ENCODE measurements around the gene GH2.
A peak's percentile ranks its signal among the peaks of the same experiment; 100 is the strongest.
"Not testable (repeated sequence)": the region's sequence is repeated elsewhere in the genome, so short reads cannot be mapped to it uniquely, and the experiment has no call there.

GH2 gene

DNA sequence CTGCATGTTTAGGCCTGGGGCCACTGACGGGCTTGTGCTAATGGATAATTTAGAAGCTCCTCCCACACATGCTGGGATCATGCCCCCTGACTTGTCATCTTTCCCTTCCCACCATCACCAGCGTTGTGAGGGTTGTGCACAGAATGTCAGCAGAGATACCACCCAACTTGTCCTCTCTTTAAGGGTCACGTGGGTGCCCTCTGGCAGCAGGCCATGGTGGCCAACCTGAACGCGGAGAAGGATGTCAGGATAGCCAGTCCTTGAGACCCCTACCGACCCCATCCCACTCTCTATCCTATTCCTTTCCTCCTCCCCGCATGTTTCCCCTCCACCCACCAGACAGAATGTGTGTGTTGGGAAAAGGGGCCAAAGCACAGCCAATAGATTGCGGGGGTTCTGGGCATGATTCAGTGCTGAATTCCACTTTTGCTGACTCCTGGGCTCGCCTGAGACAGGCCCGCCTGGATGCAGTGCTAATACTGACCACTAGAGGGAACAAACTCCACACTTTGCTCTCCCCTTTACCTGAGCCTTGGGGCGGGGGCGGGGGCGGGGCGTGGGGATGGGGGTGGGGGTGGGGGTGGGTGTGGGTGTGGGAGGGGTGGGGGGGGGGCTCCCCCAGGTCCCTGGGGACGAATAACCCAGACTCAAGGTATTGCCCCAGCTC lies at the start of gene GH2:
Gene GH2 (minus strand): TSS at position 10 of the 667 bp plus-strand sequence. CDS start 143 bp downstream, outside the sequence.
- peak; percentile 55 for DNase-seq (ENCODE audit: low spot score)

DNA sequence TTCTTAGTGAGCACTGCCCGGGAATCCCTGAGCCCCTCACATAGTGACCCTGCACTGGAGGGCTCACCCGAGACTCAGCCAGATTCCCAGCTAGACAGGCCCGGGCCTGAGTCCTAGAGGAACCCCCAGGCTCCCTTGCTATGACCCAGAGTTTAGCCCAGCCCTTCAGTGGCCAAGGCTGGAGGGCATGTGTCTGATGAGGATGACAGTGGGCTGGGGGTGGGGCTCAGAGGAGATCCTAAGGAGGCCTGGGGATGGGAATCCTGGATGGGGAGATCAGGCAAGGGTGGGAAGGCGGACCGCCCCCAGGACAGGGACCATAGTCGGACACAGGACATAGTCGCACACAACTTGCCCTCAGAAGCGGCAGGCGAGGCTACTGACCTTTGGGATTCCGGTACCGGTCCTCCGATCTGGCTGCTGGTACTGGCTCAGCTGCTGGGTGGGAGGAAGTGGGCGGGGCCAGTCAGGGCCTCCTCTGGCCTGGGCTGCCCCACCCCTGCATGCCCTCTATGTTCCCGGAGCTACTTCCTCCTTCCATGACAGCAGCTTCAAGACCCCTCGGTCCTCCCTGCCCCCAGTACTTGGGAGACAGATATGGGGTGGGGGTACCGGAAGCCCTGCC lies 49.3 kb upstream of the GH2 start:
- no peak for DNase-seq (ENCODE audit: low spot score)

DNA sequence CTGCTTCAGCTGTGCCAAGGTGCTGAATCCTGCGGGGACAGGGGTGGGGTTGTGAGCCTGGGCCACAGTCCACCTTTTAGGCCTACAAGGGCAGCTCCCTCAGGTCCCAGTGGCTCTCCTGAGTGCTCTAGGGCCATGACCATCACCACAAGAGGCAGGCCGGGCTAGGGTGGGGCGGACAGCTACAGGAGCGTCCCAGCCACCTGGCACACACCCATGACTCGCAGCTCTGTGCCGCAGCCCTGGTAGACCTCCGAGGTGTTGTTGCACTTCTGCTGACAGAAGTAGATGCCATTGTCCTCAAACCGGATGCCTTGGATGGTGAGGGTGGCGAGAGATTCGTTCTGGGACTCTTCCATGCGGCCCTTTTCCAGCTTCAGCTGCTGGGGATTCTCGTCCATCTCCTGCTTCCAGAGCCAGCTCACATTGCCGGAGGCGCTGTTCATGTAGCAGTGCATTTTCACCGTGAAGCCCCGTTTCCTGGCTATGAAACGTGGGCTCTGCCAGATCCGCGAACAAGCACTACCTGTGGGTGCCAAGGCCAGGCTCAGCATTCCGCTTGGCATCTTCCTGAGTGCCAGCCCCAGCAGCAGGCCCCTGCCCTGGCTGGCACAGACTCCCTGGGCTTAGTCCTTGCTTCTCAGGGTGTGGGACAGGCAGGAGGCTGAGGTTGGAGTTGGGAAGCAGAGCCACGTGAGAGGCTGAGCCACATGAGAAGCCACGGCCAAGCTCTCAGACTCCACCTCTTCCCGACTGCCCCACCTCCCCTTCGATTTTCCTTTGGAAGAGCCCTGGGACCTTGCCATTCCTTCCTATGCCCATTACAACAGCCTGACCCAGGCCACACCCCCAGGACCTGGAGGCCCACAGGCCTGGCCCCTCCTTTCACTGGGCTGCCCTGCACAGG lies 48.4 kb upstream of the GH2 start:
- no peak for DNase-seq (ENCODE audit: low spot score)

DNA sequence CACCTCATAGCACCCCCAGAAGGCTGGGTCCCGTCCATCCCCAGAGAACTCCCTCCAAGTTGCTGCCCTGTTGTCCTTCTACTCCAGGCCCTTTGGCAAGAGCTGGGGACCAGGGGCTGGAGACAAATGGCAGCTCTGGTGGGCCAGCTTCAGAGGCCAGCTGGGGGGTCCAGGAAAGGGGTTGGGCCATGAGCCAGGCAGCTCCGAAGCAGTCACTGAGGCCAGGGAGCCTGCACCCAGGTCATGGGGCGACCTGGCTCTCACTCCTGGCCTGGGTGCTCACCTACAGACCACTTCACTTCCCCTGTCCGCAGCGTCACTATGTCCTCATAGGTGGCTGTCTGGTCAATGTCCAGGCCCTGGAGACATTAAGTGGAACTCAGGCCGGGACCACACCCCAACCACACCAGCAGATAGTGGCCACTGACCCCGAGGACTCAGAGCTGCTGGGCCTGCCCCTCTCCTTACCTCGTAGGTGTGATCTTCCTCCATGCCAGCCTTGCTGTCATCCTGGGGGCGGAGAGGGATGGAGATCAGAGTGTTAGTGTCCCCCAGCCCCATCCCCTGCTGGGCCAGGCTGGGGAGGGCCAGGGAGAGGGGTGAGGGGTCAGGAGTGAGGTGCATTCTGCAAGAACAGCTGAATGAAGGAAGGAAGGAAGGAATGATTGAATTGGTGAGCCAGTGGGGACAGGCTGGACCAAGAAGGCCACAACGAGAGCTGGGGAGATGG lies 47.4 kb upstream of the GH2 start:
- no peak for DNase-seq (ENCODE audit: low spot score)

DNA sequence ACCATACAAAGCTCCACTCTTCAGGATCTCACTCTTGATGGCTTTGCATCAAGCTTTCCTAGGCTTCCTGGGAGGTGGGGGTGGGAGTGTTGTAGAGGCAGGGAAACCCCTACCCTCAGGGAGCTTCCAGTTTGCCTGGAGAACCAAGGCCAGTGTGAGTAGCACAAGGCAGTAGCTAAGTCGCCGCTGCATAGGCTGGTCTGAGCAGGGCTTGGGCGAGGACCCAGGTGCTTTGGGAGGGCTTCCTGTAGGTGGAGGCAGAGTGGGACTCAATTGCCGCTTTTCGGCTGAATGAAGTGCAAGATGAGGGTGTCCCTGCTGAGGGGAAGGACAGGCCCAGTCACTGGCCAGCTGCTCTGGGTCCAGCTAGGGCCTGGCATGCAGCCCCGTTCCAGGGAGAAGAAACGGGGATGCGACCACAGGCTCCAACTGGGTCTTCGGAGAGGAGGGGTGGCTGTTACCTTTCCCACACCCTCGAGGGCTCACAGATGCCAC lies 46.5 kb upstream of the GH2 start:
- no peak for DNase-seq (ENCODE audit: low spot score)

DNA sequence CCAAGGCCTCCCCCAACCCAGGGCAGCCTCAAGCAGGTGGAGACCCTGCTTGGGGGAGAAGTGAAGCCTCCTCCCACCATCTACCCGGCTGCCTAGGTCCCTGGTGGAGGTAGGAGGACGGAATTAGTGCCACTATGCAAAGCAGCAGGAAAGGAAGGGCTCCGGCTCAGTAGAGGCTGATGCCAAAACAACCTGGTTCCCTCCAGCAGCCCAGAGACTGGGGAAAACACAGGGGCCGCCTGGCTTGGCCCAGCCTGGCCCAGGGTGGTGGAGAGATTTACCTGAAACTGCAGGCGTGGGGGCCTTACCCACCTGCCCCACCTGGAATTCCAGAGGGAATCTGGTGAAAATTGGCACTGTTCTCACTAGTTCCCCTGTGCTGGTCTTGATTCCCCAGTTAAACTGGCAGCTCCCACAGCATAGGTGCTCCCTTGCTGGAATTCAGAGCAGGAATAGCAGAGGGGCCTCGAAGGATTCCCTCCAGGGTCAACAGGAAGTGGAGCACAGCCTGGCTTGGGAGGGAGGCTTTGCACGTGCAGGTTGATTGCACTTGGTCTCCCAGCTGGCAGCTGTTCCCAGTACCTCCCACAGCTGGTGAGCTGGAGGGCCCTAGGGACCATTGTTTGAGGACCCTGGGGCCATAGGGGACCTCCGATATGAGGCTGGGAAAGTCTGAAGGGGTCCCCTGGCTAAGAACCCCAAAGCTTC lies 45.9 kb upstream of the GH2 start:
- no peak for DNase-seq (ENCODE audit: low spot score)

DNA sequence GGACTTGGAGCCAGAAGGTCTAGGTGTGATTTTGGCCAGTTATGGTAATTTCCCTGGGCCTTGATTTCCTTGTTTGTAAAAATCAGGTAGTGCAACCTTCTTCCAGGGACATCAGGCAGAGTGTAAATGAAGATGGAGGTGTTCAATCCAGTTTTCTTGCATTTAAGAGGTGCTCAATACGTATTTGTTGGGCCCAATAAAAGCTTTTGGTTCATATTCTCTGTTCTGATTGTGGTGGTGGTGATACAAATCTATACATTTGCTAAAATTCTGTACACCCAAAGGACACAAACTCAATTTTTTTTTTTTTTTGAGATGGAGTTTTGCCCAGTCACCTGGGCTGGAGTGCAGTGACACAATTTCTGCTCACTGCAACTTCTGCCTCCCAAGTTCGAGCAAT lies 44.4 kb upstream of the GH2 start:
- DNase-seq (ENCODE audit: low spot score) = no peak

DNA sequence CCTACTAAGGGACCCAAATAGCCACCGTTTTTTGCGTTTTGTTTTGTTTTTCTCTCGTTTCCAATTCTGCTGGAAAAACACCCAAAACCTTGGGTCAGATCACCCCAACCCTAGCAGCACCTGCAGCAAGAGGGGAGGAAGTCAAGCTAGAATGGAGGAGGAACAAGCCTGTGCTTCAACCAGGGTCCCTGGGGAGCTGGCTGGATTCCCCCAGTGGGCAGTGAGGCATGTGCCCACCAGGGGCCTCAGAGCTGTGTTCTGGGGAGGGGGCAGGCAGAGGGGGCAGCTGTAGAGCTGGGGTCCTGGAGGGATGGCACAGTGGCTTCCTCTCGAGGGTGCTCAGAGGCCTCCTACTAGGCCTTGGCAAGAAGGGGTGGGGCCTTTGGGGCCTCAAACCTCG lies 43.9 kb upstream of the GH2 start:
- DNase-seq (ENCODE audit: low spot score) = no peak

DNA sequence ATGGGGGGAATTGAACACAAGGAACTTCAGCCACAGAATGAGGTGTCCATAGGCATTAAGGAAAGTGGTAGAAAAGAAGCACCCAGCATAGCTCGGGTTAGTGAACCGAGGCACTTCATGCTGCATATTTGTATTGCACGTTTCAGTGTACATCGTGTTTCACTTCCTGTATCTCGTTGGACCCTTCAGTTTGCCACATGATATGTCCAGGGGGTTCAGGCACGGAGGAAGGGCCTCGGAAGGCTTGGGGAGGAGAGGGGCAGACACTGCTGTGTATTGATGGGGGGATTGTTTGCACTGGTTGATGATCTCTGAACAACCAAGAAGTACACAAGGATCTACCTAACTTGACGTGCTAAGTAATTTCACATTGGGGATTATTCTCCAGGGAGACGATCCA lies 40.7 kb upstream of the GH2 start:
- DNase-seq (ENCODE audit: low spot score) = not testable (repeated sequence)

DNA sequence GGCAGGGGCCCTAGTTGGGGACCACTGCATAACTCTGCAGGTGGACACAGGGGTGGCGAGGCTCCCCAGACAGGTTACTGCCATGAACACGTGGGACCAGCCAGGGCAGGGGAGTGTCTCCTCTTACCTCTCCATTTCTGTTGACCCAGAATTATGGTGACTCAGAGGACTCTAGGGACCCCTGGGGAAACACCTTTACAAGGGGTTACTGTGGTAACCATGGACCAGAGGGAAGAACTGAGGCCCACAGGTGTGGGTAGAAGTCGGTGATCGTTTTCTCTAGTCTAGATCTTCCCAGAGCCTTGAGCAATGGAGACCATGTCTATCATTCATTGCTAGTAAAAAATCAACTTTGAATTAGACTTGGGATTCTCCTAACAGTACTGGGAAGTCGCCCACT lies 39.0 kb upstream of the GH2 start:
- not testable (repeated sequence) for DNase-seq (ENCODE audit: low spot score)

DNA sequence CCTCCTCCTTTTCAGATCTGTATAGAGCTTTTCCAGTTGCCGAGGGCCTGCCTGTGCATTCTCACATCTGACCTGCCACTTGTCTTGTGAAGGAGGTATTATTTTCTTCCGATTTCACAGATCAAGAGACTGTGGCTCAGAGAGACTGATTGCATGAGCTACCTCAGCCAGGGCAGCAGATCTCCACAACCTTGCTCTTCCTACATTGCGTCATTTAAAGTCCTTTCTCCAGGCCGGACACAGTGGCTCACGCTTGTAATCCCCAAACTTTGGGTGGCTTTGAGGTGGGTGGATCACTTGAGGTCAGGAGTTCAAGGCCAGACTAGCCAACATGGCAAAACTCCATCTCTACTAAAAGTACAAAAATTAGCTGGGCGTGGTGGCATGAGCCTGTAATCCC lies 38.3 kb upstream of the GH2 start:
- not testable (repeated sequence) for DNase-seq (ENCODE audit: low spot score)

DNA sequence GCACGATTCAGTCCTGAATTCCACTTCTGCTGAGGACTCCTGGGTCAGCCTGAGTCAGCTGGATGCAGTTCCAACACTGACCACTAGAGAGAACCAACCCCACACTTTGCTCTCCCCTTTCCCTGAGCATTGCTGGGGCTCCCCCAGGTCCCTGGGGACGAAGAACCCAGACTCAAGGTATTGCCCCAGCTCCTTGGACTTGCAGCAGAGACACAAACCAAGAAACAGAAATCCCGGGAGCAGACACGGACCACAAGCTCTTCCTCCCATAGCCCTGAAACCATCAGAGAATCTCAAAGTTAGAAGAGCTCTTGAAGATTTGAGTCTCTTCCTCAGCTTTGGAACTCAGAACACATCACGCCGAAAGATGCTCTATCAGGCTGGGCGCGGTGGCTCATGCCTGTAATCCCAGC lies 37.6 kb upstream of the GH2 start:
- DNase-seq (ENCODE audit: low spot score) = peak; percentile 76

DNA sequence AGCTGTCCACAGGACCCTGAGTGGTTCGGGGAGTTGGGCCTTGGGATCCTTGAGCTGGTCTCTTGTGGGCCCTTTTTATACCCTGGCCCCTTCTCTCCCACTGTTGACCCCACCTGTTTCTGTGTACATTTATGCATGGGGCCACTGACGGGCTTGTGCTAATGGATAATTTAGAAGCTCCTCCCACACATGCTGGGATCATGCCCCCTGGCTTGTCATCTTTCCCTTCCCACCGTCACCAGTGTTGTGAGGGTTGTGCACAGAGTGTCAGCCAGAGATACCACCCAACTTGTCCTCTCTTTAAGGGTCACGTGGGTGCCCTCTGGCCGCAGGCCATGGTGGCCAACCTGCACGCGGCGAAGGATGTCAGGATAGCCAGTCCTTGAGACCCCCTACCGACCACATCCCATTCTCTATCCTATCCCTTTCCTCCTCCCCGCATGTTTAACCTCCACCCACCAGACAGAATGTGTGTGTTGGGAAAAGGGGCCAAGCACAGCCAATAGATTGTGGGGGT lies 37.1 kb upstream of the GH2 start, which contains the start of gene GH1:
Gene GH1 (minus strand): TSS at position 51 of the 517 bp plus-strand sequence. CDS start 63 bp downstream, outside the sequence.
- DNase-seq (ENCODE audit: low spot score) = not testable (repeated sequence)

DNA sequence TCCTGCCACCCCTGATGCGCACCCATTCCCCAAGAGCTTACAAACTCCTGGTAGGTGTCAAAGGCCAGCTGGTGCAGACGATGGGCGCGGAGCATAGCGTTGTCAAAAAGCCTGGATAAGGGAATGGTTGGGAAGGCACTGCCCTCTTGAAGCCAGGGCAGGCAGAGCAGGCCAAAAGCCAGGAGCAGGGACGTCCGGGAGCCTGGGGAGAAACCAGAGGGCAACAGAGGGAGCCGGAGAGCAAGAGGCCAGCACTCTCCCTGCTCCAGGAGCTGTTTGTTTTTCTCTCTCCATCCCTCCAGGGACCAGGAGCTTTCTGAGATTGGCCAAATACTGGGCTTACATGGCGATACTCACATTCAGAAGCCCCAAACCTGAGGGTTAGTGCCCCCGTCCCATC lies 36.6 kb upstream of the GH2 start:
- no peak for DNase-seq (ENCODE audit: low spot score)

DNA sequence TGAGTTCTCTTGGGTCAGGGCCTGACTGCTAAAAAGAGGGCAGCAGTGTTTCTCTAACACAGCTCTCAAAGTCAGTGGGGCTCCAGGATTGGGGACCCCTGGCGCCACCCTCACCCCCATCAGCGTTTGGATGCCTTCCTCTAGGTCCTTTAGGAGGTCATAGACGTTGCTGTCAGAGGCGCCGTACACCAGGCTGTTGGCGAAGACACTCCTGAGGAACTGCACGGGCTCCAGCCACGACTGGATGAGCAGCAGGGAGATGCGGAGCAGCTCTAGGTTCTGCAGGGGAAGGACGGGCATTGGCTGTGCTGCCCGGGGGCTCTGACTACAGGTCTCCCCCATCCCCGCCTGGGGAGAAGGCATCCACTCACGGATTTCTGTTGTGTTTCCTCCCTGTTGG lies 35.9 kb upstream of the GH2 start:
- DNase-seq (ENCODE audit: low spot score) = no peak

DNA sequence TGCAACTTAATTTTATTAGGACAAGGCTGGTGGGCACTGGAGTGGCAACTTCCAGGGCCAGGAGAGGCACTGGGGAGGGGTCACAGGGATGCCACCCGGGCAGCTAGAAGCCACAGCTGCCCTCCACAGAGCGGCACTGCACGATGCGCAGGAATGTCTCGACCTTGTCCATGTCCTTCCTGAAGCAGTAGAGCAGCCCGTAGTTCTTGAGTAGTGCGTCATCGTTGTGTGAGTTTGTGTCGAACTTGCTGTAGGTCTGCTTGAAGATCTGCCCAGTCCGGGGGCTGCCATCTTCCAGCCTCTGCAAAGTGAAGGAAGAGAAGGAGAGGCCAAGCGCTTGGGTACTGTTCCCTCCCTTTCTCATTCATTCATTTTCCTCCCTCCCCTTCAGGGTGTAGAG lies 35.5 kb upstream of the GH2 start:
- DNase-seq (ENCODE audit: low spot score) = not testable (repeated sequence)

DNA sequence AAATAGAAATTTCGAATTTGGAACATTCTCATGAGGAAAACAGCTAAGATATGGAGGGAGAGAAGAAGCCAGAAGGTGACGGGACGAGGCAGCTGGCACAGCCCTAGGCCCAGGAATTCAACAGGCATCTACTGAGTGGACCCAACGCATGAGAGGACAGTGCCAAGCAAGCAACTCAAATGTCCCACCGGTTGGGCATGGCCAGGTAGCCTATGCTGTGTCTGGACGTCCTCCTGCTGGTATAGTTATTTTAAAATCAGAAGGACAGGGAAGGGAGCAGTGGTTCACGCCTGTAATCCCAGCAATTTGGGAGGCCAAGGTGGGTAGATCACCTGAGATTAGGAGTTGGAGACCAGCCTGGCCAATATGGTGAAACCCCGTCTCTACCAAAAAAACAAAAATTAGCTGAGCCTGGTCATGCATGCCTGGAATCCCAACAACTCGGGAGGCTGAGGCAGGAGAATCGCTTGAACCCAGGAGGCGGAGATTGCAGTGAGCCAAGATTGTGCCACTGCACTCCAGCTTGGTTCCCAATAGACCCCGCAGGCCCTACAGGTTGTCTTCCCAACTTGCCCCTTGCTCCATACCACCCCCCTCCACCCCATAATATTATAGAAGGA lies 34.9 kb upstream of the GH2 start:
- DNase-seq (ENCODE audit: low spot score) = no peak

DNA sequence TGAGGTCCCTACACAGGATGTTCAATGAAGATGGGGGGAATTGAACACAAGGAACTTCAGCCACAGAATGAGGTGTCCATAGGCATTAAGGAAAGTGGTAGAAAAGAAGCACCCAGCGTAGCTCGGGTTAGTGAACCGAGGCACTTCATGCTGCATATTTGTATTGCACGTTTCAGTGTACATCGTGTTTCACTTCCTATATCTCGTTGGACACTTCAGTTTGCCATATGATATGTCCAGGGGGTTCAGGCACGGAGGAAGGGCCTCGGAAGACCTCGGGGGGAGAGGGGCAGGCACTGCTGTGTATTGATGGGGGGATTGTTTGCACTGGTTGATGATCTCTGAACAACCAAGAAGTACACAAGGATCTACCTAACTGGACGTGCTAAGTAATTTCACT lies 34.0 kb upstream of the GH2 start:
- not testable (repeated sequence) for DNase-seq (ENCODE audit: low spot score)

DNA sequence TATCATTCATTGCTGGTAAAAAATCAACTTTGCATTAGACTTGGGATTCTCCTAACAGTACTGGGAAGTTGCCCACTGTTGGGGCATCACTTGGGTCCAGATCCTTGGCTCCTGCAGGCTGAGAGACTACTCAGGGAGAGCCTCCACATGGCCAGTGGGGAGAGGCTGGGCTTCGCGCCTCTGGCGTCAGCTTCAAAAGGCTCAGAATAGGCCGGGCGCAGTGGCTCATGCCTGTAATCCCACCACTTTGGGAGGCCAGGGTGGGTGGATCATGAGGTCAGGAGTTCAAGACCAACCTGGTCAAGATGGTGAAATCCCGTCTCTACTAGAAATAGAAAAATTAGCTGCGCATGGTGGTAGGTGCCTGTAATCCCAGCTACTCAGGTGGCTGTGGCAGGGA lies 32.7 kb upstream of the GH2 start:
- no peak for DNase-seq (ENCODE audit: low spot score)

DNA sequence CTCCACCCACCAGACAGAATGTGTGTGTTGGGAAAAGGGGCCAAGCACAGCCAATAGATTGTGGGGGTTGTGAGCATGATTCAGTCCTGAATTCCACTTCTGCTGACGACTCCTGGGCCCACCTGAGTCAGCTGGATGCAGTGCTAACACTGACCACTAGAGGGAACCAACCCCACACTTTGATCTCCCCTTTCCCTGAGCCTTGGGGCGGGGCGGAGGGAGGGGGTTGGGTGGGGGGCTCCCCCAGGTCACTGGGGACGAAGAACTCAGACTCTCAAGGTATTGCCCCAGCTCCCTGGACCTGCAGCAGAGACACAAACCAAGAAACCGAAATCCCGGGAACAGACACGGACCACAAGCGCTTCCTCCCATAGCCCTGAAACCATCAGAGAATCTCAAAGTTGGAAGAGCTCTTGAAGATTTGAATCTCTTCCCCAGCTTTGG lies 29.9 kb upstream of the GH2 start:
- peak; percentile 61 for DNase-seq (ENCODE audit: low spot score)

Data from hematopoietic multipotent progenitor cell treated with erythropoietin and hydrocortisone succinate and interleukin-3 and kit ligand, for 17 days (in vitro differentiated cells).